IMR-90 (cell line): Measurements from ENCODE around the gene PKD1.

Source experiments
- CEBPB ChIP-seq: IDR thresholded peaks from 2 replicates; pipeline ENCODE4 v1.6.1; 2012; ENCODE audit warnings: low read depth, low read length, improper control_type of control experiment
- TF ChIP-seq, protein P1 (sequence below): conservative IDR thresholded peaks from 2 replicates; pipeline ENCODE4 v1.5.1; 2012; ENCODE audit warnings: mild to moderate bottlenecking, low read depth, low read length, improper control_type of control experiment

DNA sequence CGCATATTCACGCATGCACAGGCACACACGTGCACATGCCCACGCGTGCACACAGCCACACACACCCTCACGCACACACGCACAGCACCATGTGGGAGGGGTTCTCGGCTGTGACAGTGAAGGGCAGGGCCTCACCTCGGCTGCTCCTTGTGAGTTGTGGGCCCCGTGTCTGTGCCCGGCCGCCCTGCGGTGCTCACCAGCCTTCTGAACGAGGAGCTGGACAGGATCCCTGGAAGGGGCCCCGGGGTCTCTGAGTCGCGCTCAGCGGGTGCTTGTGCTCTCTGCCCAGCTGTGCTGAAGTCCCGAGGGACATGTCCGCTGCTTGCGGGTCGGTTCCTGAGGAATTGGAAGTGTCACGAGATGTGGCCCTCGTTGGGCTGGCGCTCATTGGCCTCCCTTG lies 71.8 kb downstream of the PKD1 start:
- TF ChIP-seq, protein P1, sequence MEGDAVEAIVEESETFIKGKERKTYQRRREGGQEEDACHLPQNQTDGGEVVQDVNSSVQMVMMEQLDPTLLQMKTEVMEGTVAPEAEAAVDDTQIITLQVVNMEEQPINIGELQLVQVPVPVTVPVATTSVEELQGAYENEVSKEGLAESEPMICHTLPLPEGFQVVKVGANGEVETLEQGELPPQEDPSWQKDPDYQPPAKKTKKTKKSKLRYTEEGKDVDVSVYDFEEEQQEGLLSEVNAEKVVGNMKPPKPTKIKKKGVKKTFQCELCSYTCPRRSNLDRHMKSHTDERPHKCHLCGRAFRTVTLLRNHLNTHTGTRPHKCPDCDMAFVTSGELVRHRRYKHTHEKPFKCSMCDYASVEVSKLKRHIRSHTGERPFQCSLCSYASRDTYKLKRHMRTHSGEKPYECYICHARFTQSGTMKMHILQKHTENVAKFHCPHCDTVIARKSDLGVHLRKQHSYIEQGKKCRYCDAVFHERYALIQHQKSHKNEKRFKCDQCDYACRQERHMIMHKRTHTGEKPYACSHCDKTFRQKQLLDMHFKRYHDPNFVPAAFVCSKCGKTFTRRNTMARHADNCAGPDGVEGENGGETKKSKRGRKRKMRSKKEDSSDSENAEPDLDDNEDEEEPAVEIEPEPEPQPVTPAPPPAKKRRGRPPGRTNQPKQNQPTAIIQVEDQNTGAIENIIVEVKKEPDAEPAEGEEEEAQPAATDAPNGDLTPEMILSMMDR, result no peak
- TF ChIP-seq CEBPB, result no peak
